GM18519 (cell line): ENCODE data around the gene SNED1.

ENCODE experiments used
- ATAC-seq: cut with Tn5 transposase; IDR thresholded peaks from one replicate; pipeline ENCODE4 v1.9.1; 2021; ENCODE audit warnings: mild to moderate bottlenecking, moderate library complexity; ENCODE audit not compliant: unreplicated experiment, low FRiP score

Gene SNED1

DNA sequence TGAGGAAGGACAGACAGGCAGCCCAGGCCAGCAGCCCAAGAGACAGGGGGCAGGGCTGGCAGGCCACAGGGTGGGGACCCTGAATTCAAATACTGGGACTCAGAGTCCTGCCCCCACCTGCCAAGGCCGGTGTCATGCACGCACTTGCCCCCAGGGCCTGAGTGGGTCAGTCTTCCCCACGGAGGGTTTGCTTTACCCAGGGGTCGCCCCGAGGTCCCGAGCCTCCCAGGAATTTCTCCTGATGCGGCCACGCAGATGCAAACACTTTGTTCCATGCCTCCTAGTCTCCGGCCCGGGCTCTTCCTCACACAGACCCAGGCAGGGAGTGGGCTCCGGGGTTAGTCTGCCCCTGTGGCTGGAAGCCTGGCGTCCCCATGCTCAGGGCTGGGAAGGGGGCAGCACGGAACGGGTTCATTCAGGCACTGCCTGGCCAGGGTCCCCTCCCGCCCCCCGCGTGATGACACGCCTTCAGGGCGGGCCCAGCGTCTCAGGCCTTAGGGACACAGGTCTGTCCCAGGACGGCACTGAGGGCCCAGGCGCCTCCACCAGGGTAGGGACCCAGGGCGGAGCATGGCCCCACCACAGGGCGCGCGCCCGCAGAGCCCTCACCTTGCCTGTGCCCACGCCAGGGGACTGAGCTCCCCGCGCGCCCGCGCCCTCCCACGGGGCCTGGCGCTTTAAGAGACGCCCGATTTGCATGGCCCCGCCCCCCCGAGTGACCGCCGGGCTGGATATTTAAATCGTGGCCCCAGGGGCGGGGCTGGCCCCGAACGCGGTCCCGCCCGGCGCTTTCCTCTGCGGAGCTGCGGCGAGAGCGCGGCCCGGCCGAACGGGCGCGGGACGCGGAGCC is at the start of gene SNED1:
Gene SNED1, plus strand, starts transcription at position 763 of the 850 bp plus-strand sequence. CDS start 220 bp downstream, outside the sequence.
- no peak for ATAC-seq

DNA sequence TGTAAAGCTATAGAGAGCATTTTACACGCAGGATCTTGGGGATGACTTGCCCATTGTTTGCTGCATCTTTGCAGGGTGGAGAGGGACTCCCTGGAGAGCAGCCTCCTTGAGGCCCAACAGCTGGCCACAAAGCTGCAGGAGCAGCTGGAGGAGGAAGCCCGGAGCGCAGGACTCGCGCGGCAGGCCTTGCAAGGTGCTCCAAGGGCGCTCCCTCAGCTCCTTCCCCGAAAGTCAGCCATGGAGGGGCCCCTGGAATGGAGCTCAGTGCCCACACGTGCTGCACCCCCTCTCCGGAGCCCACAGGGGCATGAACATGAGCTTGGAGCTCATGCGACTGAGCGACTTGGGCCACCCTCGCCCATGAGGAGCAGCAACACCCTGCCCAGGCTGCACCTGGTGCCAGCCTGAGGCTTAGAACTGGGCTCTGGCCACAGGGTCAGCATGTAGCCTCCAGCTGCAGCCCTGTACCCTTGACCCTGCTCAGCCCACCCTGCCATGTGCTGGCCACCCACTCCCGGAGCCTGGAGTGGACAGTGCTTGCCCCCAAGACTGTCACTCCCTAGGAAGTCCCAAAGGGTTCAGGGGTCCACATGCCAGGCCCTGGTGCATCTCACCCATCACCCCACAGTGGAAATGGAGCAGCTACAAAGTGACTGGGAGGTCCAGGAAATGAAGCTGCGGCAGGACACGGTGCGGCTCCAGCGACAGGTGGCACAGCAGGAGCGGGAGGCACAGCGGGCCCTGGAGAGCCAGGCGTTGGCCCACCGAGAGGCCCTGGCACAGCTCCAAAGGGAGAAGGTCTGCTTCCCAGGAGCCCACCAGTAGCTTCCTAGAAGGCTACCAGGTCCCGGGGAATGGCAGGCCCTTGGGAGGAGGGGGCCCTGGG is 49.3 kb upstream of the SNED1 start:
- ATAC-seq: no peak

DNA sequence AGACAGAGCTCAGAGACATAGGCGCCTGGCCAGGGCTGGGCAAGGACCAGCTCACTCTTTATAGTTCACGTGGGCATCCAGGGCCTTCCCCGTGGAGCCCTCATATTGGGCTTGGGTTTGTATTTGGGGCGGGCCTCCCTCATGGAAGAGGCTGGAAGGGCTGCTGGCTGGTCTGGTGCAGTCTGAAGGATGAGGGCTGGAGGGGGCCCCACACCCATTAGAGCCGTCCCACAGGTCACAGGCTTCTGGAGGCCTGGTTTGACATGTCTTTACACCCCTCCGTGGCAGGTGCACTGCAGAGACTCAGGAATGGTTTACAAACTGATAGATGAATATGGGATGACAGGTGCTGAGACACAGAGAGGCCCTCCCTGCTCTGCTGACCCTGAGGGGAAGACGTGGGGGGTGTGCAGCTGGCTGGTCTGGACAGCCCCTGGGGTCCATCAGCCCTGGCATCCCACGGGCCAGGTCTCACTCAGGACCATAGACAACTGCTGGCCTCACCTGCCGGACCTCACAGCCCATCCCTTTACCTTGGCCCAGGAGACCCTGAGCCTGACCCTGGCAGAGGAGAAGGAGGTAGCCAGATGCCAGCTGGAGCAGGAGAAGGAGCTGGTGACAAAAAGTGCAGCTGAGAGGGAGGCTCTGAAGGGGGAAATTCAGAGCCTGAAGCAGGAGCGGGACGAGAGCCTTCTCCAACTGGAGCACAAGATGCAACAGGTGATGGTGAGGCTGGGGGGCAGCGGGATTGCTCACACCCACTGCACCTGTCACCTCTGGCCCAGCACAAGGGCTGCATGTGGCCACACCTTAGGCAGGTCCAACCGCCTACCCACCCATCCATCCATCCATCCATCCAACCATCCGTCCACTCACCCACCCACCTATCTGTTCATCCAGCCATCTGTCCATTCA is 48.4 kb upstream of the SNED1 start:
- ATAC-seq: no peak

DNA sequence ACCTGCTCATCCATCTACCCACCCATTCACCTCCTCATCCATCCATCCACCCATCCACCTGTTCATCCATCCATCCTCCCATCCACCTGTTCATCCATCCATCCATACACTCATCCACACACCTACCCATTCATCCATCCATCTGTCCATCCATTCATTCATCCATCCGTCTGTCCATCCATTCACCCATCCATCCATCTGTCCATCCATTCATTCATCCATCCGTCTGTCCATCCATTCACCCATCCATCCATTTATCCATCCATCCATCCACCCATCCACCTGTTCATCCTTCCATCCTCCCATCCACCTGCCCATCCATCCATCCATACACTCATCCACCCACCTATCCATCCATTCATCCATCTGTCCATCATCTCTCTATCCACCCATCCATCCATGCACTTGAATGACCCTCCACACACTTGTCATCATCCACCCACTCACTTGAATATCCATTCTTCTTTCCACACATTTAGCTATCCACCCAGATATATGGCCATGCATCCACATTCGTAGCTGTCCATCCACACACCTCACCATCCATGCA is 47.3 kb upstream of the SNED1 start:
- no peak for ATAC-seq

DNA sequence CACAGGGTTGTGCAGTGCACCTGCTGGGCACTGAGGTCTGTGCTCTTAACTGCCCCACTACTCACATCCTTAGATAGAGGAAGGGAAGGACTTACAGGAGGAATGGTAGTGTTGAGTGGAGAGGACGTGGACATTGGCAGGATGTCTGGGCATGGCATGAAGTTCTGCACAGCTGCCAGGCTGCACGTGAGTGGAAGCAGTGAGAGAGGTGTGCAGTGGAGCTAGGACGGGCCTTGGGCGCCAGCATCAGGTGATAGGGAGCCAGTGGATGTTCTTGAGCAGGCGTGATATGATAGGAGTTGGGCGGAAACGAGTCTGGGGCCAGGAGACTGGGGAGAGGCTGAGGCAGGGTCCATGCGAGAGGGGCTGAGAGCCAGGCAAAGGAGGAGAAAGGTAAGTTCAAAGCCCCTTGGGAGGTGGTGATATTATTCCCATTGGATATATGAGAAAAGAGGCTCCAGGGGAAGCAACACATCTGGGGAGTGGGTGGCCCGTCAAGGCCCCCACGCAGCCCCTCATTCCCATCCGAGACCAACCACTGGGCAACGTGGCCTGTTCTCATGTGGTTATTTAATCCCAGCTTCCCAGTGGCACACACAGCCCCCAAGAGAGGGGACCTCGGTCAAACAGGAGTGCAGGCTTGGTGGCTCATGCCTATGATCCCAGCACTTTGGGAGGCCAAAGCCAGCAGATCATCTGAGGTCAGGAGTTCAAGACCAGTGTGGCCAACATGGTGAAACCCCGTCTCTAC is 45.7 kb upstream of the SNED1 start:
- ATAC-seq: no peak

DNA sequence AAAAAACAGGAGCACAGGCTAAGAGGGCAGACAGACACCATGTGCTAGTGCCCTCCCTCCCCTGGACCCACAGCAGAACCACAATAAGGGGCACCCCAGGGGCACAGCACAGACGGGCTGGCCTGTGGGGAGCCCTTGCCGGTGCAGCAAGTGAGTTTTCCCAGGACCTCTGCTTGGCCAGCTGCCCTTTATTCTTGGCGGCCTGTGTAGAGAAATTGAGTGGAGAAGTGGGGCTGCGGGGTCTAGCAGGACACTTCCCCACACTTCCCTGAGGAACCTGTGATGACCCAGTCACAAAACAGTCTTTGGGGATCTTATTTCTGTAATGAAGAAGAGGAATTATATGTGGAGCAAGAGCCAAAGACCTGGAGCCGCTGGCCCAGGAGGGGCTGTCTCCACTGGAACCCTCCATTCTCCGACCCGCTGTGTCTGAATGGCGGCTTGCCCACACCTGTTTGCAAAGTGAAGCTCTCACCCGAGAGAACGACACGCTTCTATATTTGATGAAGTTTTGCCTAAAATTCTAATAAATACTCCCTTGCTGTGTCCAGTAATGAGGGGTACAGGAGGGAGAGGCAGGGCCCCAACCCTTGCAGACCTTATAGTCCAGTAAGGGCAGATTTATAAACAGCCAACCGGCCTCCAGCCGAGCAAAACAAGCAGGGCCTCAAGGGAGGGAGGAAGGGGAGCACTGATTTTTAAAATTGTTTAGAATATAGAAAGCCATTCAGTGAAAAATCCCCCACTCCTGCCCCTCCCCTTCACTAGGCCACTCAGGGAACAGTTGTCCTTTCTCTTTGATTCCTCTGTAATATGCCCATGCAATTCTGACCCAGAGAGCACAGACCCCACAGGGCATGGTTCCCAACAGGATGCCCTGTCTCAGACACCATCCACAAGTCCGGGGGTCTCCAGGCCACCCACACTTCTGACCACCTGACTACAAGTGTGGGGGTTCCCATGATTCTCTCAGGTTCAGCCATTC is 44.7 kb upstream of the SNED1 start:
- ATAC-seq: no peak

DNA sequence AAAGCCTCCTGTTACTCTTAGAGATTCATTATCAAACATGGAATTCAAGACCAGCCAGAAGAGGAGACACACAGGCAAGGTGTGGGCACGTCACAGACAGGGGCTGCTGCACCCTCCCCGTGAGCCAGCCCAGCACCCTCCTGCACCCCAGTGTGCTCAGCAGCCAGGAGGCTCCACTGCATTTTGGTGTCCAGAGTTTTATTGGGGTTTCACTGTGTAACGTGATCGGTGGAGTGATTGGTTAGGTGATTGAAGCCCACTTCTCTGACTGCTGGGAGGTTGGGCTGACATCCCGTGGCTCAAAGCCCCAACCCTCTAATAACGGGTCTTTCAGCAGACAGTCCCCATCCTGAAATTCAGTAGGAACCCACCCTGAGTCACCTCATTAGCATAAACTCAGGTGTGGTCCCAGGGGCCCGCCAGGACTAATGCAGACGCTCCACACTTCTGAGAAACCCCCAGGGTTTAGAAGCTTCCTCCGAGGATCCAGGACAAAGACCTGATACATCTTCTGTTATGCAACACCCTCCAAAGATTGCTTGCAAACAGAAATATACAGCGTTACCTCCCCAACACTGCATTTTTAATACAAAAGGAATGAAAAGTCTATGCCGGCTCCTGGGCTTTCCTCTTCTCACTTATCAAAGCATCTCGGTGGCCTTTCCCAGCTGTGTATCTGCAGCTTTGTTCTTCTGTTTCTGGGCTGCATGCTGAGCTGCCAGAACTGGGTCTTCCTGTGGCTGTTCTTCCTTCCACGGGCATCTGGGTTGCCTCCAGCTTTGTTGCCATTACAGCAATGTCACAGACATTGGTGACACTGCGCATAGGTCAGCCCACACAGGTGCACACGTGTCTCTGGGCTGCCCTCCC is 43.7 kb upstream of the SNED1 start:
- no peak for ATAC-seq

DNA sequence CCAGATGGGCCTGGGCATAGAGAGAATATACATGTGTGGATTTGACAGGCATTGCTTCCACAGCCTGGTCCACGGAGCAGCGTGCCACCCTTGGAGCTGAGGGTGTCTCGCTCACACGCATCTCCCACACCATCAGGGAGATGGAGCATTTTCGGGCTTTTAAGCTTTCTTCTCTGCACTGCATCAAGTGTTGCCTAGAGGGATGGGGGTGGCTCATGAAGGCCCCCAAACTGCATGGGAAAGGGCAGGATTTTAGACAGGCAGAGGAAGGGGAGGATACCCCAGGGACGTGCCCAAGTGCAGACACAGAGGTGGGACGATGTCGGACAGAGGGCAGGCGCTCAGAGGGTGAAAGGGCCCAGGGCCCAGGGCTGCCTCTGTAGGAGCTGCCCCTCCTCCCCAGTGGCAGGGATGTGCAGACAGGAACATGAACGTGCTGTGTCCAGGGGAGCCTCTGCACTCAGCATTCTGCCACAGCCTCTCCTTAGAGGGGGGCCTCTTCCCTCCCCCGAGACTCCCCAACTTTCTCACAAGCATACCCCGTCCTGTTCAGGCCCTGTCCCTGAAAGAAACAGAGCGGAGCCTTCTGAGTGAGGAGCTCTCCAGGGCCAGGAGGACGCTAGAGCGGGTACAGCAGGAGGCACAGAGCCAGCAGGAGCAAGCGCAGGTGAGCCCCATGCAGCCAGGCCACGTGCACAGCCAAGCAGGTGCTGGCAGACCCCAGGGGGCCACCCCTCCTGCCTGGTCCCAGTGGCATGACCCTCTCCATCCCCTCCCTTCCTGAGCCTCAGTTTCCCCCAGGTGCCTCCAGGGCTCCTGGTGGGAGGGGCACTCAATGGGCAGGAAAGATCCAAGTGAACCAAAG is 42.9 kb upstream of the SNED1 start:
- ATAC-seq: no peak

DNA sequence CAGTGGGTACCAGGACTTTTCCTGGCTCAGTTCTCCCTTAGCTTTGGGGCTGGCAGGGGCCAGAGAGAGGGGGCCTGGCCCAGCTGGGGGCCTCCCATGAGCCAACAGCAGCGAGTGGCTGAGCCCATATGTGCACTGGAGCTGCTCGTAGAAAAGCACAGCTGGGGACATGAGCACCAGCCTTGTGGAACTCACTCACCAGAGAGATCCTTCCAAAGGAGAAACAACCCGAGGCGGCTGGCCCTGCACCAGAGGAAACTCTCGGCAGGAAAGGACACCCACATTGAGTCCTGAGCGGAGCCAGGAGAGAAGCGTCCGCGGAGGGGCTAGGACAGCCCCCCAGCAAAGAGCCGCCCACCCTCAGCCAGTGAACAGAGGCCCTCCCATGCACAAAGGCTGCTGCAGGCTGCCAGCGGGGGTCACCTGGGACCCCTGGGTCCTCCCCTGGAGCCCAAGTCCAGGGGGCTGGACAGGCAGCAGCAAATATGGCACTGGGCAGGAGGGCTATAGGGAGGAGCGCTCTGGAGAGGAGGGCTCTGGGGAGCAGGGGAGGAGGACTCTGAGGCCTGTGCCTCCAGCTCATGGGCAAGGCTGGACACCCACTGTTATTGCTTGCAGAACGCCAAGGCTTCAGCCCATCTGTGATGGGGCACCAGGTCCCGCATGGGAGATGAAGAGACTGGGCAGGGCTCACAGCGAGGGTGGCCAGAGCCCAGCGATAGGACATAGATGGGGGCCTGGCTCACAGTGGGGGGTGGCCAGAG is 42.1 kb upstream of the SNED1 start:
- ATAC-seq: no peak

DNA sequence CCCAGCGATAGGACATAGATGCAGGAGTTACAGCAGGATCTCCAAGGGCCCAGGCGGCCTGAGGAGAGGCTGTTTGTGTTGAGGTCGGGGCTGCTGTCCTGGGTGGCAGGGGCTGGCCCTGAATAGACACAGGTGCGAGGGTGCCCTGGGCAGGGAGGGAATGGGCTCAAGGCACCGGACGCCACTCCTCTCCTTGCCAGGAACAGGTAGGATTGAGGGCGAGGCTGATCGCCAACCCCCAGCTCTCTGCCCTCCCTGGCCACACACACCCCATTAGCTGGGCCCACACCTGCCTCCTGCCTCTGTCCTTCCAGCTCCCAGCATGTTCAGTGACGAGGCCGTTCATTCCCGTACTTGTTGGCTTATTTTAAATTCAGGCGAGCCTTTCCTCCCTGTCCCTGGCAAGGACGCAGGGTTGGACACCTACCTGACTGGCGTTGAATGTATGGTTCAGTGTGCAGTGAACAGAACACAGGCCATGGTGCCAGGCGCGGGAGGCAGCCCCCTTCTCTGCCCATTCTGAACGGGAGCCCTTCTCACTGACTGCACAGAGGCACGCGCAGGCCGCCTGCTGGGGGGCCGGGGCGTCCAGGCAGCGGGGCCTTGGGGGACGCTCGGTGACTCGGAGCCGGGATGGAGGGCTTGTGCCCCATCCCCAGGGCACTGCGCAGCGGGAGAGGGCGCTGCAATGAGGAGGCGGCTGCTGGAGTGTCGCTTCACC is 41.3 kb upstream of the SNED1 start:
- ATAC-seq: no peak

DNA sequence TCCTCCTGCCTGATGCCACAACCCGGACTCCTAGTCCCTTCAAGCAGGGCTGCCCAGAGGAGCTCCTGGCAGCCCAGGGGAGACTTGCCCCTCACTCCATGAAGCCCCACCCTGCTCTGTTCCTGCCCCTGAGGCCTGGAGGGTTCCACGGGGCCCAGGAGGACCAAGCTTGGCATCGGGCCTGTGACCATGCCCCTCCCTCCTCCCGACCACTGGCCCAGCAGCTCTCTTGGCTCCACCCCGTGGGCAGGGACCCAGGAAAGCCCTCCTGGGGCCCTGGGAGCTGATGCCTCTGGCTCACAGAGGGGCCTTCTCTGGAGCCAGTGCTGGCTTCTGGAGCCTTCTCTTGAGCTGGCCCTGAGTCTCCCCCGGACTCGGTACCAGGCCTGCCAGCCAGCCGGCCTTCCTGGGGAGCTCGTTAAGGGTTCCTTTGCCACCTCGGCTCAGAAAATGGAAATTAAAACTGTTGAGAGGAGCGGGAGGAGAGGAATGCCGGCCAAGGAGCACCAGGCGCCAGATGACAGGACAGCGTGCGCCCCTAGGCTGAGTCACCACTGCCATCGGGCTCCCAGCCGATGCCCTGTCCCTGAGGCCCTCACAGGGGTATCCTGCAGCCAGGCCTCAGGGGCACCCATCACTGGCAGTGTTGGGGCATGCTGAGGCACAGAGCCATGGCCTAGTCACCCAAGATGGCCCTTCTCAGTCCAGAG is 40.6 kb upstream of the SNED1 start:
- ATAC-seq: no peak

DNA sequence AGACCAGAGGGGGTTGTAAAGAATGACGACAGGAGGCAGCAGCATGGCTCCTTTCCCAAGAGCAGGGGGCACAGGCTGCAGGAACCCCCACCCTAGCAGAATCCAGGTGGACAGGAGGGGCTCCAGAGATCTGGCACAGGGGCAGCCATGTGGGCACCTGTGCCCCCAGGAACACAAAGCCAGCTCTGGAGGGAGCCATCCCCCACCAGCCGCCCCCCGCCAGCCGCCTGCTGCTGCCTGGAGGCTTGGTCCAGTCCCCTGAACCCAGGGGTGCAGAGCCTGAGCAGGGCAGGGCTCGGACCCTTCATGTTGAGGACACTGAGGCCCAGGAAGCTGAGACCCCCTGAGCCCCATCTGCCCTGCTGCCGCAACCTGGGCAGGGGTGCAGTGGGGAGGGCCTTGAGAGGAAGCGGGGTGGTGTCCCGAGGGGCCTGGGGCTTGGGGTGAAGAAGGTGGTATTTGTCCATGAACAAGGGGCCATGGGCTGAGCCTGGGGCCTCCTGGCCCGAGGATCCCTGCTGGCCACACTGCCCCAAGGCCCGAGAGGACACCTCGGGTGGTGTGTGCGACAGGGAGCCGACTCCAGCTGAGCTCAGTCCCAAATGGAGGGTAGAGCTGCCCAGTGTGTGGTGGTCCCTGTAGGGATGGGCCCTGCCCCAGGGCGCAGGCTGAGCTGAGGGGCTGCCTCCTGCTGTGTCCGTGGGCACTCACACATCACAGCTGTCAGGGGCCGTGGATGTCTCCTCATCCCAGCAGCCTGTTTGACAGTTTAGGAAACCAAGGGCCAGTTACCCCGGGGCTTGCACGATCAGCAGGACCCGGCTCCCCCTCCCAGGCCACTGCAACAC is 39.8 kb upstream of the SNED1 start:
- no peak for ATAC-seq

DNA sequence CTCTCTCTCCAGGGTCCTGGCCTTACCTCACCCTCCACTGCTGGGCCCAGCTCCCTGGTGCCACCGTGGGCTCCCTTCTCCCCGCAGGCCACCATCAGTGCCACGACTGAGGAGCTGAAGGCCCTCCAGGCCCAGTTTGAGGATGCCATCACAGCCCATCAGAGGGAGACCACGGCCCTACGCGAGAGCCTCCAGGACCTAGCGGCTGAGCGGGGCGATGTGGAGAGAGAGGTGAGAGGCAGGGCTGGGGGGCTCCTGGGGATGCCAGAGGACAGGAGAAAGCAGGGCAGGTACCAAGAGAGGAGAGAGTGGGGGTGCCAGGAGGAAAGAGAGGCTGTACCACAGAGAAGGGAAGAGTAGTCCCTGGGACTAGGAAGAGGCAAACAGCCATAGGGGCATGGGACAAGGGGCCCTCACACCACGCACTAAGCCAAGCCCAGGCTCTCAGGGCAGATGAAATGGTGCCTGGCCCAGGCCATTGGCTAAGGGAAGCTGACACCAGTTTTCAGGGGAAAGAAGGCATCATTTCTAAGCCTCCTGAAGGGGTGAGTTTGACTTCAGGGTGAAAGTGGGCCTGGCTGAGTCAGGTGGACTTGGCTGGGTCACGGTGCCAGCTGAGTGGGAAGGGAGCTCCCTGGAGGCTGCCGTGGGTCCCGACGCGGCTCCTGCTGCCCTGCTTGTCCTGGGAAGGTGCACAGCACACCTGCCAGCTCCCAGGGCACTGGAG is 39.0 kb upstream of the SNED1 start:
- ATAC-seq: no peak
